ENCODE data around the gene LZTR1.
A peak's percentile ranks its signal among the peaks of the same experiment; 100 is the strongest.
"Not testable (repeated sequence)": the region's sequence is repeated elsewhere in the genome, so short reads cannot be mapped to it uniquely, and the experiment has no call there.

The LZTR1 gene

DNA sequence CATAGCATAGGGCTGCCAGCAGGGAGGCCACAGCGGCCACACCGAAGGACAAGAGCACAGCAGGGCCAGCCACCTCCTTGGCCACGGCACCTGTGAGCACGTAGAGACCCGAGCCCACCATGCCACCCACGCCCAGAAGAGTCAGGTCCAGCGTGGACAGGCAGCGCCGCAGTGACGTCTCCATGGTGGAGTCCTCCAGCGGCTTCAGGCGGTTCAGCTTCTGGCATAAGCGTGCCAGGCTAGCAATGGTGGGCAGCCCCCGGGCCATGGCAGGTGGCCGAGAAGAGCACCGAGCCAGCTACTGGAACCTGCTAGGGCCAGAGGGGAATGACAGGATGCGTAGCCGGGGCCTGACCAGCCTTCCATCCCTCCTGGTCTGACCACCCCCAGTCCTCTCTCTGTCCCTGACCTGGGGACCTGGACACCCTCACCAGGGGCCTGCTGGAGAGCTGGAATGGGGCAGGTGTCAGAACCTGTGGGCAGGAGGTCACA is 49.5 kb downstream of the LZTR1 start:
- Mint-ChIP-seq H3K4me1 (peaks cover 7% of the 10 kb centered on the region), H3K4me3 (peak overlapping the region; percentile 27), H3K36me3 (ENCODE audit: insufficient read depth) (peaks cover 2% of the 10 kb centered on the region), H3K9me3 (no peaks in the 10 kb centered on the region), H3K27ac (ENCODE audit: low read depth) (no peak overlapping the region), H3K27me3 (peaks cover 48% of the 10 kb centered on the region)
- ATAC-seq (replicated peaks; ENCODE audit: extremely low read depth, poor library complexity, severe bottlenecking) (no peak), DNase-seq (ENCODE audit: low spot score in 2 of 2) (no peak)

- H3K4me3 Mint-ChIP-seq: peak within 1 kb of the TSS; percentile 27
- DNase-seq (ENCODE audit: low spot score in 2 of 2) (no peak), ATAC-seq (replicated peaks; ENCODE audit: extremely low read depth, poor library complexity, severe bottlenecking) (no peak)
- peaks cover 48% of the 10 kb centered on the region for H3K27me3 Mint-ChIP-seq
- H3K9me3 Mint-ChIP-seq: no peaks in the 10 kb centered on the region
- peaks cover 2% of the 10 kb centered on the region for H3K36me3 Mint-ChIP-seq (ENCODE audit: insufficient read depth)
- H3K27ac Mint-ChIP-seq (ENCODE audit: low read depth): no peak within 1 kb of the TSS
- H3K4me1 Mint-ChIP-seq: peaks cover 7% of the 10 kb centered on the region
Observed at GRCh38 chr22:21032037-21032867, 50.2 kb downstream of the LZTR1 start, which contains the start of gene SLC7A4. TSS of gene SLC7A4 (minus strand) at chr22:21032561. CDS start at chr22:21031812, 749 bp downstream.

- peak overlapping the region; percentile 27 for H3K4me3 Mint-ChIP-seq
- no peak overlapping the region for H3K27ac Mint-ChIP-seq (ENCODE audit: low read depth)
- peaks cover 48% of the 10 kb centered on the region for H3K27me3 Mint-ChIP-seq
- no peaks in the 10 kb centered on the region for H3K9me3 Mint-ChIP-seq
- H3K36me3 Mint-ChIP-seq (ENCODE audit: insufficient read depth): peaks cover 2% of the 10 kb centered on the region
- H3K4me1 Mint-ChIP-seq: peaks cover 7% of the 10 kb centered on the region
- no peak for DNase-seq (ENCODE audit: low spot score in 2 of 2)
- ATAC-seq (replicated peaks; ENCODE audit: extremely low read depth, poor library complexity, severe bottlenecking): no peak
Observed at GRCh38 chr22:21032868-21033688, 51.0 kb downstream of the LZTR1 start.

DNA sequence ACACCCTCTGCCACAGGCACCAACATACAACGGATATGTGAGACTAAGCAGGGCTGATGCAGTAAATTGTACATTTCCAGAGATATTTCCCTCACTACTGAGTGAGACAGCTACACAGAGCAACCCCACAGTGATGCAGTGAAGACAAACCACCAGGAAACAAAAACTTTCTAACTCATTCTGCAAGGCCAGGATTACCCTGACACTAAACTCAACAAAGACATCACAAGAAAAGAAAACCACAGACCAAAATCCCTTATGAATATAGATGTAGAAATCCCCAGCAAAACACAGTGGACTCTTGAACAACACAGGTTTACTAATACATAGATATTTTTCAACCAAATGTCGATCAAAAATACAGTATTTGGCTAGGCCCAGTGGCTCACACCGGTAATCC is 51.8 kb downstream of the LZTR1 start:
- H3K4me3 Mint-ChIP-seq: no peak overlapping the region
- no peak overlapping the region for H3K27ac Mint-ChIP-seq (ENCODE audit: low read depth)
- H3K4me1 Mint-ChIP-seq: peaks cover 7% of the 10 kb centered on the region
- ATAC-seq (replicated peaks; ENCODE audit: extremely low read depth, poor library complexity, severe bottlenecking): no peak
- no peaks in the 10 kb centered on the region for H3K9me3 Mint-ChIP-seq
- peaks cover 47% of the 10 kb centered on the region for H3K27me3 Mint-ChIP-seq
- H3K36me3 Mint-ChIP-seq (ENCODE audit: insufficient read depth): peaks cover 2% of the 10 kb centered on the region
- no peak for DNase-seq (ENCODE audit: low spot score in 2 of 2)

GRCh38 chr22:21034989-21035388 is 52.9 kb downstream of the LZTR1 start:
- DNase-seq (ENCODE audit: low spot score in 2 of 2) (no peak), ATAC-seq (replicated peaks; ENCODE audit: extremely low read depth, poor library complexity, severe bottlenecking) (no peak)
- H3K27me3 Mint-ChIP-seq: peaks cover 42% of the 10 kb centered on the region

DNA sequence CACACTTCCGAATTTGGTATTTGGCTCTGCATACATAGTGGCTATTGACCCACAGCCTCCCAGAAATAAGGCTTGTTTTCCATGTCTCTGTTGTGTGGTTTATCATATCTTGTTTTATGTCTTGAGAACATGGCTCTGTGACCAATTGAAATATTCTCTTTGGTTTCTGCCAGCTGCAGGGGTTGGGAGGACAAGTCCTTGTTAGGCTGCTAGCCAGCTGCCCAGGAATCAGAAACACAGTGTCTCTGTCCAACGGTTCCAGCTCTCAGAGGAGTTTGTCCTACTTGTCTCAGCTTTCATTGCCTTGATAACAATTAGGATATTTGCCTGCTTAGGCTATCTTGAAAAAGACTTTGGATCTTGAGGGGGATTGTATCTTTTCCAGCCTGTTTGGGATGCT is 56.3 kb downstream of the LZTR1 start:
- H3K4me1 Mint-ChIP-seq: peaks cover 7% of the 10 kb centered on the region
- no peaks in the 10 kb centered on the region for H3K36me3 Mint-ChIP-seq (ENCODE audit: insufficient read depth)
- ATAC-seq (replicated peaks; ENCODE audit: extremely low read depth, poor library complexity, severe bottlenecking): no peak
- DNase-seq (ENCODE audit: low spot score in 2 of 2): no peak
- no peak overlapping the region for H3K4me3 Mint-ChIP-seq
- no peak overlapping the region for H3K27ac Mint-ChIP-seq (ENCODE audit: low read depth)
- peaks cover 44% of the 10 kb centered on the region for H3K27me3 Mint-ChIP-seq
- H3K9me3 Mint-ChIP-seq: no peaks in the 10 kb centered on the region

More at GRCh38 chr22:21034989-21035388, 52.9 kb downstream of the LZTR1 start:
- Mint-ChIP-seq H3K4me1 (peaks cover 7% of the 10 kb centered on the region), H3K9me3 (no peaks in the 10 kb centered on the region), H3K27ac (ENCODE audit: low read depth) (no peak overlapping the region), H3K36me3 (ENCODE audit: insufficient read depth) (peaks cover 2% of the 10 kb centered on the region), H3K4me3 (no peak overlapping the region)

DNA sequence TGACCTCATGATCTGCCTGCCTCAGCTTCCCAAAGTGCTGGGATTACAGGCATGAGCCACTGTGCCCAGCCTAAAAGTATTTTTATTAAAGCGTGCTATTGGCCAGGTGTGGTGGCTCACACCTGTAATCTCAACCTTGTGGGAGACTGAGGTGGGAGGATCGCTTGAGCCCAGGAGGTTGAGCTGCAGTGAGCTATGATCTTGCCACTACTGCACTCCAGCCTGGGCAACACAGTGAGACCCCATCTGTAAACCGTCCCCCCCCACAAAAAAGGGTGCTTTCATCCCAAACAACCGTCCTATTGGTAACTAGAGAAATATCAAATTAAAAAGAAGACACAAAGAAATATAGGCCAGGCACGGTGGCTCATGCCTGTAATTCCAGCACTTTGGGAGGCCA is 57.1 kb downstream of the LZTR1 start:
- ATAC-seq (replicated peaks; ENCODE audit: extremely low read depth, poor library complexity, severe bottlenecking); H3K27ac Mint-ChIP-seq (ENCODE audit: low read depth); H3K9me3 Mint-ChIP-seq; DNase-seq (ENCODE audit: low spot score in 2 of 2); H3K4me3 Mint-ChIP-seq; H3K36me3 Mint-ChIP-seq (ENCODE audit: insufficient read depth): not testable (repeated sequence)
- Mint-ChIP-seq H3K27me3 (peaks cover 44% of the 10 kb centered on the region), H3K4me1 (peaks cover 14% of the 10 kb centered on the region)

DNA sequence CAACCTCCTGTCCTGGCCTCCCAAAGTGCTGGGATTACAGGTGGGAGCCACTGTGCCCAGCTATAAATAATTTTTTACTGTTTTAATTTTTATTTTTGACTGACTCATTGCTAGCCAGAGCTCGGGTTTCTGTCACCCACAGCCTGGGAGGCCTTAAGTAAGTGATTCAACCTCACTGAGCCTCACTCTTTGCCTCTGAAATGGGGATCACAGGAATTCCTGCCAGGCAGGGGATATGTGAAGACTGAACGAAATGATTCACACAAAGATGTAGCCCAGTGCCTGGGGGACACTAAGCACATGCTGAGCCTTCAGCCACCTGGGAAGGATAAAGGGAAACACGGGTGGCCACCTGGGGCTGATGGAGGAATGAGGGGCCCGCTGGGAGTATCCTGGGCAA is 59.8 kb downstream of the LZTR1 start:
- Mint-ChIP-seq H3K36me3 (ENCODE audit: insufficient read depth) (peaks cover 3% of the 10 kb centered on the region), H3K27me3 (peaks cover 49% of the 10 kb centered on the region), H3K27ac (ENCODE audit: low read depth) (no peak overlapping the region), H3K4me1 (peaks cover 31% of the 10 kb centered on the region), H3K9me3 (no peaks in the 10 kb centered on the region), H3K4me3 (no peak overlapping the region)
- ATAC-seq (replicated peaks; ENCODE audit: extremely low read depth, poor library complexity, severe bottlenecking) (no peak), DNase-seq (ENCODE audit: low spot score in 2 of 2) (no peak)

- no peak overlapping the region for H3K4me3 Mint-ChIP-seq
- DNase-seq (ENCODE audit: low spot score in 2 of 2) (no peak), ATAC-seq (replicated peaks; ENCODE audit: extremely low read depth, poor library complexity, severe bottlenecking) (no peak)
- H3K4me1 Mint-ChIP-seq: peaks cover 31% of the 10 kb centered on the region
- peaks cover 49% of the 10 kb centered on the region for H3K27me3 Mint-ChIP-seq
- no peaks in the 10 kb centered on the region for H3K9me3 Mint-ChIP-seq
- H3K27ac Mint-ChIP-seq (ENCODE audit: low read depth): peak overlapping the region; percentile 1
- H3K36me3 Mint-ChIP-seq (ENCODE audit: insufficient read depth): peaks cover 3% of the 10 kb centered on the region
Observed at GRCh38 chr22:21042978-21043859, 61.1 kb downstream of the LZTR1 start.

- no peak for DNase-seq (ENCODE audit: low spot score in 2 of 2)
- Mint-ChIP-seq H3K27ac (ENCODE audit: low read depth) (peak overlapping the region; percentile 1), H3K9me3 (no peaks in the 10 kb centered on the region), H3K4me3 (no peak overlapping the region), H3K27me3 (peaks cover 49% of the 10 kb centered on the region), H3K4me1 (peaks cover 31% of the 10 kb centered on the region), H3K36me3 (ENCODE audit: insufficient read depth) (peaks cover 3% of the 10 kb centered on the region)
- ATAC-seq (replicated peaks; ENCODE audit: extremely low read depth, poor library complexity, severe bottlenecking): no peak
Observed at GRCh38 chr22:21043860-21044535, 61.9 kb downstream of the LZTR1 start.

- DNase-seq (ENCODE audit: low spot score in 2 of 2): no peak
- H3K27me3 Mint-ChIP-seq: peaks cover 43% of the 10 kb centered on the region
- peak overlapping the region; percentile 95 for H3K27ac Mint-ChIP-seq (ENCODE audit: low read depth)
- peaks cover 3% of the 10 kb centered on the region for H3K36me3 Mint-ChIP-seq (ENCODE audit: insufficient read depth)
- H3K9me3 Mint-ChIP-seq: no peaks in the 10 kb centered on the region
- ATAC-seq (replicated peaks; ENCODE audit: extremely low read depth, poor library complexity, severe bottlenecking): no peak
- peaks cover 31% of the 10 kb centered on the region for H3K4me1 Mint-ChIP-seq
- H3K4me3 Mint-ChIP-seq: peak overlapping the region; percentile 73
Observed at GRCh38 chr22:21044931-21045584, 63.0 kb downstream of the LZTR1 start.
